Left lung (tissue), 10 donors: ENCODE results near the gene SART1. TPM values are rescaled to one million over a fixed set of nuclear protein-coding genes. Genes with fewer than 3 reads are reported as not detected.

Experiments
- ATAC-seq: fragments of 200-7000 bp; cut with Tn5 transposase; one replicate; pipeline ENCODE4 v1.9.1; 2020; ENCODE audit warnings: moderate library complexity
- DNase-seq, 4 donors: peaks; one replicate each; pipeline ENCODE4 v3.0.0-alpha.2; 2013 to 2020
- H3K27ac ChIP-seq, 2 donors: fragments of 200-600 bp; sonication (generic) in 1 of 2; one replicate each; pipeline versions ENCODE4 v1.5.0 to v1.8.0; 2020 to 2021
- H3K27me3 ChIP-seq, 2 donors: fragments of 200-600 bp; sonication (generic) in 1 of 2; one replicate each; pipeline versions ENCODE4 v1.5.0 to v1.8.0; 2020 to 2021
- H3K36me3 ChIP-seq, 2 donors: fragments of 200-600 bp; sonication (generic) in 1 of 2; one replicate each; pipeline versions ENCODE4 v1.5.0 to v1.8.0; 2020 to 2021
- H3K4me1 ChIP-seq, 2 donors: fragments of 200-600 bp; one replicate each; pipeline ENCODE4 v1.8.0; 2021
- H3K4me3 ChIP-seq, 2 donors: fragments of 200-600 bp; sonication (generic) in 1 of 2; one replicate each; pipeline versions ENCODE4 v1.5.0 to v1.8.0; 2020 to 2021; ENCODE audit warnings: mild to moderate bottlenecking in 1 of 2
- H3K9me3 ChIP-seq, 2 donors: fragments of 200-600 bp; sonication (generic) in 1 of 2; one replicate each; pipeline versions ENCODE4 v1.5.0 to v1.8.0; 2020 to 2021
- CTCF ChIP-seq, 2 donors: fragments of 200-600 bp; sonication (generic) in 1 of 2; IDR thresholded peaks; one replicate each; pipeline versions ENCODE4 v1.5.0 to v1.8.0; 2021; ENCODE audit warnings: antibody characterized with exemption in 2 of 2
- intact Hi-C, 2 donors: fragments of 100-400 bp; cut with DNase I; formaldehyde crosslinking; loops; one replicate each; pipeline versions ENCODE4 v1.11.2 to v1.14.2; 2022
- polyA plus RNA-seq, 6 donors: library from polyadenylated mRNA; unstranded; fragments of 120-200 nt; gene quantifications; one replicate each; pipeline ENCODE4 v1.2.1, GENCODE V29; 2013; ENCODE audit not compliant: insufficient read length in 6 of 6
- total RNA-seq, 2 donors: library from RNA; stranded (reverse); fragmentation: NEBNext Ultra II Directional; extraction: Animal tissue kit (Norgen Biotek cat#: 25700); gene quantifications; one replicate each; pipeline ENCODE4 v1.2.1, GENCODE V29; 2021
- donor health status: DM: no; HTN: yes; CAD: no.
- donor health status: DM: no; HTN: no; CAD: no.

The SART1 gene
- total and polyA plus RNA-seq, 8 donors: 34.1 to 55.4 (median 46.3) TPM

- ATAC-seq (no peak), DNase-seq (no peak)
- no peak overlapping the region for H3K4me3 ChIP-seq
- intact Hi-C loops: no loop called here
- H3K27me3 ChIP-seq: peaks cover 0 to 11% of the 10 kb centered on the region in 2 donors
- H3K9me3 ChIP-seq: no peaks in the 10 kb centered on the region
- H3K4me1 ChIP-seq: peaks cover 0 to 16% of the 10 kb centered on the region in 2 donors
- TF ChIP-seq CTCF (IDR thresholded peaks at IDR 0.05): no peak
- H3K36me3 ChIP-seq: no peaks in the 10 kb centered on the region
- peak overlapping the region in 1 of 2 donors; percentile 71 for H3K27ac ChIP-seq
Measured at GRCh38 chr11:65928667-65929066, 32.9 kb upstream of the SART1 start.

GRCh38 chr11:65931773-65932557 lies 29.6 kb upstream of the SART1 start:
- peaks cover 0 to 12% of the 10 kb centered on the region in 2 donors for H3K27me3 ChIP-seq
- intact Hi-C loops: no loop called here
- H3K4me1 ChIP-seq: peaks cover 0 to 16% of the 10 kb centered on the region in 2 donors
- DNase-seq (no peak), ATAC-seq (no peak)
- TF ChIP-seq CTCF (IDR thresholded peaks at IDR 0.05): no peak
- H3K9me3 ChIP-seq: no peaks in the 10 kb centered on the region
- H3K27ac ChIP-seq: no peak overlapping the region
- no peaks in the 10 kb centered on the region for H3K36me3 ChIP-seq
- no peak overlapping the region for H3K4me3 ChIP-seq

- ATAC-seq: no peak
- intact Hi-C loops: no loop called here
- no peak for TF ChIP-seq CTCF (IDR thresholded peaks at IDR 0.05)
Measured at GRCh38 chr11:65932558-65932919, 29.0 kb upstream of the SART1 start.

GRCh38 chr11:65934014-65934413 lies 27.5 kb upstream of the SART1 start:
- Histone ChIP-seq H3K27ac (no peak overlapping the region), H3K9me3 (no peaks in the 10 kb centered on the region), H3K4me1 (no peaks in the 10 kb centered on the region), H3K36me3 (no peaks in the 10 kb centered on the region), H3K4me3 (no peak overlapping the region), H3K27me3 (peaks cover 0 to 12% of the 10 kb centered on the region in 2 donors)
- TF ChIP-seq CTCF (IDR thresholded peaks at IDR 0.05): no peak
- peak in 2 of 4 donors; percentile 77 to 88 for DNase-seq
- ATAC-seq: no peak
- intact Hi-C loops: no loop called here

More at GRCh38 chr11:65932558-65932919, 29.0 kb upstream of the SART1 start:
- Histone ChIP-seq H3K9me3 (no peaks in the 10 kb centered on the region), H3K36me3 (no peaks in the 10 kb centered on the region), H3K27ac (no peak overlapping the region), H3K27me3 (peaks cover 0 to 12% of the 10 kb centered on the region in 2 donors), H3K4me3 (no peak overlapping the region), H3K4me1 (peaks cover 0 to 12% of the 10 kb centered on the region in 2 donors)
- DNase-seq: no peak

- intact Hi-C loops: no loop called here
- Histone ChIP-seq H3K9me3 (no peaks in the 10 kb centered on the region), H3K4me1 (peaks cover 0 to 19% of the 10 kb centered on the region in 2 donors), H3K27me3 (peaks cover 0 to 10% of the 10 kb centered on the region in 2 donors), H3K4me3 (no peak overlapping the region), H3K27ac (no peak overlapping the region), H3K36me3 (no peaks in the 10 kb centered on the region)
- no peak for DNase-seq
- no peak for TF ChIP-seq CTCF (IDR thresholded peaks at IDR 0.05)
- no peak for ATAC-seq
Measured at GRCh38 chr11:65937766-65938165, 23.8 kb upstream of the SART1 start.
